Gastroesophageal sphincter (tissue), 4 donors: ENCODE measurements around the gene FGF14. TPM values are rescaled to one million over a fixed set of nuclear protein-coding genes. Genes with fewer than 3 reads are reported as not detected.
"Not testable (repeated sequence)": the region's sequence is repeated elsewhere in the genome, so short reads cannot be mapped to it uniquely, and the experiment has no call there.

Source experiments
- ATAC-seq: fragments of 150-250 bp; one replicate; pipeline ENCODE4 v1.9.1; 2016; ENCODE audit warnings: mild to moderate bottlenecking, moderate library complexity
- H3K27ac ChIP-seq, 4 donors: fragments of 200-600 bp; sonication (generic) in 3 of 4; 1 replicate in 3 of 4; 2 replicates in 1 of 4; pipeline ENCODE4 v1.5.1; 2016 to 2019
- H3K27me3 ChIP-seq: fragments of 200-600 bp; sonication (generic); one replicate; pipeline ENCODE4 v1.5.1; 2019
- H3K36me3 ChIP-seq, 2 donors: fragments of 200-600 bp; sonication (generic); one replicate each; pipeline ENCODE4 v1.5.1; 2019; ENCODE audit warnings: control low read depth in 1 of 2
- H3K4me1 ChIP-seq, 3 donors: fragments of 200-600 bp; sonication (generic); 1 replicate in 2 of 3; 2 replicates in 1 of 3; pipeline ENCODE4 v1.5.1; 2016 to 2019; ENCODE audit warnings: control low read depth in 2 of 3
- H3K4me3 ChIP-seq, 2 donors: fragments of 200-600 bp; sonication (generic); one replicate each; pipeline ENCODE4 v1.5.1; 2019; ENCODE audit warnings: mild to moderate bottlenecking in 1 of 2, moderate library complexity in 1 of 2
- H3K9me3 ChIP-seq, 3 donors: fragments of 200-600 bp; sonication (generic); one replicate each; pipeline ENCODE4 v1.5.1; 2017 to 2019; ENCODE audit warnings: control low read depth in 2 of 3
- CTCF ChIP-seq, 4 experiments: fragments of 200-600 bp in 2 of 4; fragments of 450-650 bp in 2 of 4; sonication (generic) in 1 of 4; IDR thresholded peaks; one replicate each; pipeline ENCODE4 v1.5.1; 2017 to 2019; ENCODE audit warnings: antibody characterized with exemption in 4 of 4, mild to moderate bottlenecking in 2 of 4, moderate library complexity in 2 of 4
- EP300 ChIP-seq: sonication (generic); formaldehyde crosslinking; IDR thresholded peaks from one replicate; pipeline ENCODE4 v1.6.1; 2017; ENCODE audit warnings: antibody characterized with exemption, mild to moderate bottlenecking
- POLR2A ChIP-seq, 2 donors: fragments of 450-650 bp; IDR thresholded peaks; one replicate each; pipeline ENCODE4 v1.6.1; 2017; ENCODE audit warnings: antibody characterized with exemption in 2 of 2, mild to moderate bottlenecking in 2 of 2, moderate library complexity in 1 of 2
- POLR2AphosphoS5 ChIP-seq: sonication (generic); formaldehyde crosslinking; IDR thresholded peaks from one replicate; pipeline ENCODE4 v1.6.1; 2017; ENCODE audit warnings: antibody characterized with exemption
- WGBS, 2 donors: methylation state at CpG; one replicate each; pipeline ENCODE4 v1.1.5; 2018; ENCODE audit warnings: low coverage in 1 of 2; 5-methylcytosine and 5-hydroxymethylcytosine counted together
- total RNA-seq, 4 donors: library from RNA; depleted of rRNA; stranded (reverse); fragments of >200 nt; gene quantifications; one replicate each; pipeline ENCODE4 v1.1.0, GENCODE V29; 2016

The FGF14 gene
- total RNA-seq, 4 donors from 2014 or later: 0.31 to 2.0 (median 0.95) TPM

GRCh38 chr13:102122147-102122546 is 279.7 kb downstream of the FGF14 start:
- Histone ChIP-seq H3K27me3 (no peaks in the 10 kb centered on the region), H3K36me3 (no peaks in the 10 kb centered on the region), H3K9me3 (no peaks in the 10 kb centered on the region), H3K4me3 (no peak overlapping the region), H3K27ac (no peak overlapping the region), H3K4me1 (no peaks in the 10 kb centered on the region)
- no peak for ATAC-seq
- 56 to 85% methylated on average over 3 to 4 of the region's 4 CpGs for WGBS, 2 donors
- no peak for TF ChIP-seq POLR2AphosphoS5
- no peak for TF ChIP-seq CTCF (IDR thresholded peaks at IDR 0.05)
- TF ChIP-seq POLR2A (IDR thresholded peaks at IDR 0.05): no peak
- no peak for TF ChIP-seq EP300

GRCh38 chr13:102117175-102117831 is 284.5 kb downstream of the FGF14 start:
- Histone ChIP-seq H3K36me3 (no peaks in the 10 kb centered on the region), H3K4me1 (no peaks in the 10 kb centered on the region), H3K27me3 (no peaks in the 10 kb centered on the region), H3K4me3 (no peak overlapping the region), H3K9me3 (no peaks in the 10 kb centered on the region), H3K27ac (no peak overlapping the region)
- 66 to 70% methylated on average over 5 to 7 of the region's 7 CpGs for WGBS, 2 donors
- ATAC-seq: no peak
- TF ChIP-seq EP300 (no peak), POLR2AphosphoS5 (no peak), POLR2A (IDR thresholded peaks at IDR 0.05) (no peak), CTCF (IDR thresholded peaks at IDR 0.05) (no peak)

GRCh38 chr13:102103469-102103868 is 298.4 kb downstream of the FGF14 start:
- Histone ChIP-seq H3K36me3 (no peaks in the 10 kb centered on the region), H3K27me3 (no peaks in the 10 kb centered on the region)
- ATAC-seq: no peak

GRCh38 chr13:102100234-102100633 is 301.6 kb downstream of the FGF14 start:
- no CpG with 5 or more reads among the region's 3 CpGs for WGBS, 2 donors
- H3K27ac ChIP-seq: no peak overlapping the region
- H3K4me3 ChIP-seq: no peak overlapping the region
- no peaks in the 10 kb centered on the region for H3K9me3 ChIP-seq
- no peak for ATAC-seq
- no peaks in the 10 kb centered on the region for H3K4me1 ChIP-seq
- H3K27me3 ChIP-seq: no peaks in the 10 kb centered on the region
- no peaks in the 10 kb centered on the region for H3K36me3 ChIP-seq
- TF ChIP-seq CTCF (IDR thresholded peaks at IDR 0.05) (no peak), POLR2A (IDR thresholded peaks at IDR 0.05) (no peak), EP300 (no peak), POLR2AphosphoS5 (no peak)

More at GRCh38 chr13:102103469-102103868, 298.4 kb downstream of the FGF14 start:
- no peaks in the 10 kb centered on the region for H3K9me3 ChIP-seq
- TF ChIP-seq POLR2AphosphoS5: no peak
- TF ChIP-seq CTCF (IDR thresholded peaks at IDR 0.05): no peak
- no peak for TF ChIP-seq EP300
- TF ChIP-seq POLR2A (IDR thresholded peaks at IDR 0.05): no peak
- no peaks in the 10 kb centered on the region for H3K4me1 ChIP-seq
- H3K27ac ChIP-seq: no peak overlapping the region
- H3K4me3 ChIP-seq: no peak overlapping the region
- WGBS, 2 donors: 66 to 82% methylated on average over 3 of the region's 3 CpGs

- H3K9me3 ChIP-seq: no peaks in the 10 kb centered on the region
- ATAC-seq: no peak
- no peak overlapping the region for H3K27ac ChIP-seq
- no peak overlapping the region for H3K4me3 ChIP-seq
- H3K27me3 ChIP-seq: no peaks in the 10 kb centered on the region
- no peaks in the 10 kb centered on the region for H3K36me3 ChIP-seq
- 0 to 39% methylated on average over 2 to 5 of the region's 5 CpGs for WGBS, 2 donors
- TF ChIP-seq EP300 (no peak), POLR2A (IDR thresholded peaks at IDR 0.05) (no peak), POLR2AphosphoS5 (no peak), CTCF (IDR thresholded peaks at IDR 0.05) (no peak)
- no peaks in the 10 kb centered on the region for H3K4me1 ChIP-seq
These were observed 304.1 kb downstream of the FGF14 start for GRCh38 chr13:102097708-102098107.

- not testable (repeated sequence) for H3K27me3 ChIP-seq, H3K9me3 ChIP-seq, H3K36me3 ChIP-seq, H3K27ac ChIP-seq, ATAC-seq, H3K4me3 ChIP-seq
- peaks cover 0 to 18% (median 0%) of the 10 kb centered on the region in 3 donors for H3K4me1 ChIP-seq
These were observed 308.6 kb downstream of the FGF14 start for GRCh38 chr13:102093288-102093687.
